Measurements from ENCODE around the gene PAQR9.

Gene PAQR9

DNA sequence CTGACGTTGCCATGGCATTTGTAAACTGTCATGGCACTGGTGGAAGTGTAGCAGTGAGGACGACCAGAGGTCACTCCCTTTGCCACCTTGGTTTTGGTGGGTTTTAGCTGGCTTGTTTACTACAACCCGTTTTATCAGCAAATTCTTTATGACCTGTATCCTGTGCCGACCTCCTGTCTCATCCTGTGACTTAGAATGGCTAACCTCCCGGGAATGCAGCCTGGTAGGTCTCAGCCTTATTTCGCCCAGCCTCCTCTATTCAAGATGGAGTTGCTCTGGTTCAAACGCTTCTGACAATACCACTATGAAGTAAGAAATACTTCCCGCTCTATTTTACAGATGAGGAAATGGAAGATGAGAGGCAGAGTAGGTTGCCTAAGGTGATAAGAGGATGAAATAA, 16.6 kb downstream of the PAQR9 start:
- H3K27ac ChIP-seq (ENCODE audit: low read length), result no peak overlapping the region
- H3K4me3 ChIP-seq (ENCODE audit: low read length), result no peak overlapping the region
- no peaks in the 10 kb centered on the region for H3K36me3 ChIP-seq (ENCODE audit: insufficient read depth, low read depth, low read length)
- no peak overlapping the region for H3K9ac ChIP-seq (ENCODE audit: low read depth, low read length)
- H3K27me3 ChIP-seq (ENCODE audit: insufficient read depth, low read length), result no peaks in the 10 kb centered on the region
- H3K9me3 ChIP-seq (ENCODE audit: insufficient read depth, low read depth, low read length), result no peaks in the 10 kb centered on the region
- H3K4me1 ChIP-seq (ENCODE audit: insufficient read depth, low read length), result peaks cover 7% of the 10 kb centered on the region; the same call in 1 of the 2 replicates

DNA sequence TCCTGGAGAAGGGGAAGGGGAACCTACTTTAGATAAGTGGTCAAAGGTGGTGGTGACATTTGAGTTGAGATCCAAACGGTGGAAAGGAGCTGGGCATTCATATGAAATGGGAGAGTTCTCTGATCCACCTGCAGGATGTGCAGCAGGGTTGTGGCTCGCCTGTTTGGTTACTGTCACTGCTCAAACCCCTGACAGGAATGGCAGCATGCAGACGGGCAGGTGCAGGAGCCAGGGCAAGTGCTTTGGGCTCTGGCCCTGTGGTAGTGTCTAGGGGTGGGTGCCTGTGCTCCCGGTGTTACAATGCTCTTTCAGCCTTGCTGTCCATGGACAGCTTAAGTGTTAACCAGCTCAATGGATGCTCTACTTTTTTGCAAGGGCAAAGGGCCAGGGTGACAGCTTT, 18.5 kb downstream of the PAQR9 start:
- Histone ChIP-seq H3K27ac (ENCODE audit: low read length) (no peak overlapping the region), H3K4me1 (ENCODE audit: insufficient read depth, low read length) (peaks cover 6% of the 10 kb centered on the region; the same call in 1 of the 2 replicates), H3K36me3 (ENCODE audit: insufficient read depth, low read depth, low read length) (no peaks in the 10 kb centered on the region), H3K27me3 (ENCODE audit: insufficient read depth, low read length) (no peaks in the 10 kb centered on the region), H3K9me3 (ENCODE audit: insufficient read depth, low read depth, low read length) (no peaks in the 10 kb centered on the region), H3K4me3 (ENCODE audit: low read length) (no peak overlapping the region), H3K9ac (ENCODE audit: low read depth, low read length) (no peak overlapping the region)

- no peak overlapping the region for H3K4me3 ChIP-seq (ENCODE audit: low read length)
- H3K36me3 ChIP-seq (ENCODE audit: insufficient read depth, low read depth, low read length), result no peaks in the 10 kb centered on the region
- H3K4me1 ChIP-seq (ENCODE audit: insufficient read depth, low read length), result no peaks in the 10 kb centered on the region; the same call in 1 of the 2 replicates
- H3K9me3 ChIP-seq (ENCODE audit: insufficient read depth, low read depth, low read length), result no peaks in the 10 kb centered on the region
- H3K27ac ChIP-seq (ENCODE audit: low read length), result no peak overlapping the region
- H3K9ac ChIP-seq (ENCODE audit: low read depth, low read length), result no peak overlapping the region
- no peaks in the 10 kb centered on the region for H3K27me3 ChIP-seq (ENCODE audit: insufficient read depth, low read length)
These were observed 19.1 kb downstream of the PAQR9 start for GRCh38 chr3:142944342-142944741.

DNA sequence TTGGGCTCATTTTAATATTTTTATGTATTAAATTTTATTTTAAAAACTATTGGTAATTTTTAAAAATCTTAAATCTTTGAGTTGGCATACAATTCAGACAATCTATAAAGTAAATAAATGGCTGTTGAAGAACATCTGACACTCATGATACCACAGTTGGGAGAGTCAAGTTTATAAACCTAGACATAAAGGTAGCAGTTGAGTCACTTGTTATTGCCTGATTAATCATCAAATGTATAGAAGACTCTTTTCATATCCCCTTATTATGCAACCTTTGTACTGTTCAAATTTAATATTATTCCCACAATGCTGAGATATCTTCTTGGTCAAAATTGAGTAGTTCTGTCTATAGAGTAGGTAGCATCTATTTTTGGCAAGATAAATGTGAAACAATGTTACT, 19.6 kb downstream of the PAQR9 start:
- Histone ChIP-seq H3K4me3 (ENCODE audit: low read length) (no peak overlapping the region), H3K27me3 (ENCODE audit: insufficient read depth, low read length) (no peaks in the 10 kb centered on the region), H3K9ac (ENCODE audit: low read depth, low read length) (no peak overlapping the region), H3K9me3 (ENCODE audit: insufficient read depth, low read depth, low read length) (no peaks in the 10 kb centered on the region), H3K27ac (ENCODE audit: low read length) (no peak overlapping the region), H3K4me1 (ENCODE audit: insufficient read depth, low read length) (no peaks in the 10 kb centered on the region; the same call in 1 of the 2 replicates), H3K36me3 (ENCODE audit: insufficient read depth, low read depth, low read length) (no peaks in the 10 kb centered on the region)

DNA sequence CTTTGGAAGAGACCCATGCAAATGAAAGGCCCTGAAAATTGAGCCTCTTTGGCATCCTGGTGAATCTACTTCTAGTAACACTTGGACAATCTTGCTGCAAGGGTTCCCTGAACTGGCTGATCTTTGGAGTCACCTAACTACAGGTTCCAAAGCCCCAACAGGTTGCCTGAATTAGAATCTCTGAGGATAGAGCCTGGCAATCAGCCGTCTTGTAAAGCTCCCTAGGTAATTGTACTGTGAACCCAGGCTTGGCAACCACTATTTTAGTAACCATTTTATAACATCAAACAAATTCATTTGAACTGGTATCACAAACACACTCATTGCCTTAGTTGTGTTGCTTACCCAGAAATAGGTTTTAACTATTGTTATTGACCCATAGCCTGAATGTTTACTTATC, 20.1 kb downstream of the PAQR9 start:
- Histone ChIP-seq H3K36me3 (ENCODE audit: insufficient read depth, low read depth, low read length) (no peaks in the 10 kb centered on the region), H3K4me1 (ENCODE audit: insufficient read depth, low read length) (no peaks in the 10 kb centered on the region; the same call in 1 of the 2 replicates)

DNA sequence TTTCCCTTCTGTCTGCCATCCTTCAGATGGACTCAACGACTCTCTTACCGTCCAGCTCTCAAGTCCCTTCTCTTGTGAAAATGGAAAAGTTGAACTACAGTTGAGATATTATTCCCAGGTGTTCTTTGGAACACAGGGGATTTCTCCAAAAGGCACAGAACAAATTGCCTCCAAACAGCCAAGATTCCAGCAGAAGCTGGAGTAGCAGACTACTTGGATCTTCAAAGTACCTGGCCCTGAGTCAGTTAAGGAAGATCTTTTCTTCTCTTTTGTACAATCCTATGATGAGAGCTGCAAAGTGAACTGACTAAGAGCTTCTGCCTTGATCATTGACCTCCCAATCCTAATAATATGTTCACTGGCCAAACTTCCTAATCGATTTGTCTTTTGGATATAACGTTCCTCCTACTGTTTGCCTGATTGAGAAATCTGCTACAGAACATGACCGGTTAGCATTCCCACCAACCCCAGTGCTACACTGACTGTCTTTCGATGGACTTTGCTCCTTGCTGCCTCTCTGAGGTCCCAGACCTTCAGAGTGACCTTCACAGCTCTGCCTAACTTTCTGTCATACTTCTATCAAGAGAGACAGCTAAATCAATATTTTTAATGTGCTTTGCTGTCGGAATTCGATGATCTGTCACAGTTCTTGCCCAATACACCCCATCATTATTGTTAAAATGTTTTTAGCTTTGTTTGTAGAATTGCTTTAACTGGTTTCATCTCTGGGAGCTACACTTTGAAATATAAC, 21.9 kb downstream of the PAQR9 start:
- Histone ChIP-seq H3K27me3 (ENCODE audit: insufficient read depth, low read length) (no peaks in the 10 kb centered on the region), H3K9me3 (ENCODE audit: insufficient read depth, low read depth, low read length) (no peaks in the 10 kb centered on the region), H3K9ac (ENCODE audit: low read depth, low read length) (no peak overlapping the region), H3K4me1 (ENCODE audit: insufficient read depth, low read length) (no peaks in the 10 kb centered on the region), H3K27ac (ENCODE audit: low read length) (no peak overlapping the region), H3K36me3 (ENCODE audit: insufficient read depth, low read depth, low read length) (no peaks in the 10 kb centered on the region), H3K4me3 (ENCODE audit: low read length) (no peak overlapping the region)

More for the DNA sequence above, 20.1 kb downstream of the PAQR9 start:
- Histone ChIP-seq H3K9me3 (ENCODE audit: insufficient read depth, low read depth, low read length) (no peaks in the 10 kb centered on the region), H3K9ac (ENCODE audit: low read depth, low read length) (no peak overlapping the region), H3K27me3 (ENCODE audit: insufficient read depth, low read length) (no peaks in the 10 kb centered on the region), H3K4me3 (ENCODE audit: low read length) (no peak overlapping the region), H3K27ac (ENCODE audit: low read length) (no peak overlapping the region)

- no peaks in the 10 kb centered on the region for H3K27me3 ChIP-seq (ENCODE audit: insufficient read depth, low read length)
- no peaks in the 10 kb centered on the region for H3K36me3 ChIP-seq (ENCODE audit: insufficient read depth, low read depth, low read length)
- no peak overlapping the region for H3K9ac ChIP-seq (ENCODE audit: low read depth, low read length)
- no peaks in the 10 kb centered on the region for H3K9me3 ChIP-seq (ENCODE audit: insufficient read depth, low read depth, low read length)
- H3K4me3 ChIP-seq (ENCODE audit: low read length), result no peak overlapping the region
- no peaks in the 10 kb centered on the region for H3K4me1 ChIP-seq (ENCODE audit: insufficient read depth, low read length)
- no peak overlapping the region for H3K27ac ChIP-seq (ENCODE audit: low read length)
These were observed 23.0 kb downstream of the PAQR9 start for GRCh38 chr3:142940472-142940871.

DNA sequence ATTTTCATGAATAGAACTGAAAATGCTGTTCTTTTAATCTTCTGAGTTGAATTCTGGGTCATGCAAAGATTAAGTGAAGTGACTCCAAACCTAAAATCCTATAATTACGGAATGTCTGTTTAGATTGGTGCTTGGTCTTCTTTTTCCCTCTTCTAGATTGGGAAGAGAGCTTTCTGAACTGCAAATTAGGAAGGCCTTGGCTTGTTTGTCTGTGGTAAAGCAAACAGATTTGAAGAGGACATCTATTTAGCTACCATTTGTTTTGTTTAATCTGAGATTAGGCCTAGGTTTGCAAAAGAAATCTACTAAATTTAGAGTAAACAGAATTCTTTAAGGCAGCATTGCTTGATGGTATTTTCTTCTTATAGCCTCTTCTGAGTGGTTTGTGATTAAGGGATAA, 23.5 kb downstream of the PAQR9 start:
- Histone ChIP-seq H3K4me3 (ENCODE audit: low read length) (no peak overlapping the region), H3K4me1 (ENCODE audit: insufficient read depth, low read length) (no peaks in the 10 kb centered on the region), H3K27ac (ENCODE audit: low read length) (no peak overlapping the region)

DNA sequence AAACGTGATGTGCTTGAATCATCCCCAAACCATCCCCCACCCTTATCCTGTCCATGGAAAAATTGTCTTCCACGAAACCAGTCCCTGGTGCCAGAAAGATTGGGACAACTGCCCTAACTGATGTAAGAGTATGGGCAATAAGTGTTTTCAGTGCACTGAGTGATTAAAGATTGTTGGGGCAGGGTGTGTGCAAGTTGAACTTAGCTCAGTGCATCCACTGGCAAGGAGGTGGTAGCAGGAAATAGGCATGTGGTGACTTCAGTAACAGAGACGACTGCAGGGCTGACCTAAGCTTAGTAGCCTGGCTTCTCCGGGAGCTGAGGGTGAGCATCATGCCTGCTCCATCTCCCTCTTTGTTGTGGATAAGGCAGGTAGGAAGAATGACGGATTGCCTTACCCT, 27.5 kb downstream of the PAQR9 start:
- Histone ChIP-seq H3K4me1 (ENCODE audit: insufficient read depth, low read length) (no peaks in the 10 kb centered on the region), H3K9me3 (ENCODE audit: insufficient read depth, low read depth, low read length) (no peaks in the 10 kb centered on the region), H3K27me3 (ENCODE audit: insufficient read depth, low read length) (no peaks in the 10 kb centered on the region), H3K27ac (ENCODE audit: low read length) (no peak overlapping the region), H3K9ac (ENCODE audit: low read depth, low read length) (no peak overlapping the region), H3K4me3 (ENCODE audit: low read length) (no peak overlapping the region), H3K36me3 (ENCODE audit: insufficient read depth, low read depth, low read length) (no peaks in the 10 kb centered on the region)

More for the DNA sequence above, 23.5 kb downstream of the PAQR9 start:
- Histone ChIP-seq H3K36me3 (ENCODE audit: insufficient read depth, low read depth, low read length) (no peaks in the 10 kb centered on the region), H3K9ac (ENCODE audit: low read depth, low read length) (no peak overlapping the region), H3K9me3 (ENCODE audit: insufficient read depth, low read depth, low read length) (no peaks in the 10 kb centered on the region), H3K27me3 (ENCODE audit: insufficient read depth, low read length) (no peaks in the 10 kb centered on the region)

- no peak overlapping the region for H3K27ac ChIP-seq (ENCODE audit: low read length)
- no peak overlapping the region for H3K4me3 ChIP-seq (ENCODE audit: low read length)
- H3K9ac ChIP-seq (ENCODE audit: low read depth, low read length), result no peak overlapping the region
- H3K36me3 ChIP-seq (ENCODE audit: insufficient read depth, low read depth, low read length), result no peaks in the 10 kb centered on the region
- no peaks in the 10 kb centered on the region for H3K27me3 ChIP-seq (ENCODE audit: insufficient read depth, low read length)
- H3K4me1 ChIP-seq (ENCODE audit: insufficient read depth, low read length), result no peaks in the 10 kb centered on the region
- H3K9me3 ChIP-seq (ENCODE audit: insufficient read depth, low read depth, low read length), result no peaks in the 10 kb centered on the region
These were observed 28.6 kb downstream of the PAQR9 start for GRCh38 chr3:142934887-142935269.

- Histone ChIP-seq H3K9me3 (ENCODE audit: insufficient read depth, low read depth, low read length) (no peaks in the 10 kb centered on the region), H3K27ac (ENCODE audit: low read length) (no peak overlapping the region), H3K4me1 (ENCODE audit: insufficient read depth, low read length) (no peaks in the 10 kb centered on the region), H3K4me3 (ENCODE audit: low read length) (no peak overlapping the region), H3K36me3 (ENCODE audit: insufficient read depth, low read depth, low read length) (no peaks in the 10 kb centered on the region), H3K9ac (ENCODE audit: low read depth, low read length) (no peak overlapping the region), H3K27me3 (ENCODE audit: insufficient read depth, low read length) (no peaks in the 10 kb centered on the region)
These were observed 29.2 kb downstream of the PAQR9 start for GRCh38 chr3:142934128-142934886.

- no peaks in the 10 kb centered on the region for H3K36me3 ChIP-seq (ENCODE audit: insufficient read depth, low read depth, low read length)
- H3K9ac ChIP-seq (ENCODE audit: low read depth, low read length), result no peak overlapping the region
- H3K27me3 ChIP-seq (ENCODE audit: insufficient read depth, low read length), result no peaks in the 10 kb centered on the region
- no peaks in the 10 kb centered on the region for H3K4me1 ChIP-seq (ENCODE audit: insufficient read depth, low read length)
- no peak overlapping the region for H3K27ac ChIP-seq (ENCODE audit: low read length)
- no peaks in the 10 kb centered on the region for H3K9me3 ChIP-seq (ENCODE audit: insufficient read depth, low read depth, low read length)
- no peak overlapping the region for H3K4me3 ChIP-seq (ENCODE audit: low read length)
These were observed 32.3 kb downstream of the PAQR9 start for GRCh38 chr3:142931222-142931621.

All from iPS-20b (cell line).